K562 (cell line): ENCODE results near the gene SLFNL1. TPM values are rescaled to one million over a fixed set of nuclear protein-coding genes. Genes with fewer than 3 reads are reported as not detected.
A peak's percentile ranks its signal among the peaks of the same experiment; 100 is the strongest.

ENCODE experiments used
- ATAC-seq: fragments of 200-7000 bp; cut with Tn5 transposase; 3 replicates; pipeline ENCODE4 v1.9.1; 2020; ENCODE audit warnings: moderate library complexity
- BruUV-seq: library from RNA; stranded (reverse); fragments of 400-500 nt; replicated peaks from 2 replicates; lab custom pipeline; 2021; lab: Mats Ljungman, UMichigan
- CTCF ChIA-PET: fragments of 300-600 bp; formaldehyde crosslinking; extraction: SDS; loops from one replicate; lab custom pipeline; 2021; ENCODE audit warnings: low intra/inter-chr PET ratio; lab: Yijun Ruan, JAX
- POLR2A ChIA-PET: fragments of 300-600, 350-650 bp; sonication (Branson Sonifier 250); formaldehyde crosslinking; extraction: SDS; loops from one replicate; lab custom pipeline; 2021; ENCODE audit warnings: antibody characterized with exemption, inconsistent platforms; lab: Yijun Ruan, JAX
- DNase-seq, 4 experiments: peaks; one replicate each; pipeline versions ENCODE4 v3.0.0 to v3.0.0-alpha.2; 2011 to 2018; ENCODE audit warnings: low spot score in 3 of 4, mixed read lengths in 3 of 4; ENCODE audit errors: extremely low read depth in 1 of 4
- FAIRE-seq: peaks from 2 replicates; lab custom pipeline; 2011; peaks lifted over from hg19 to GRCh38; lab: Jason Lieb, UNC
- H2AFZ ChIP-seq: 2 replicates; pipeline ENCODE4 v1.6.0; 2011; ENCODE audit warnings: low read depth, low read length, control low read depth, inconsistent platforms
- H3K27ac ChIP-seq: fragments of 200-600 bp; 3 replicates; pipeline ENCODE4 v1.8.0; 2011; ENCODE audit warnings: low read depth, mild to moderate bottlenecking, control low read depth, inconsistent platforms, low read length, moderate library complexity, mixed read lengths; ENCODE audit errors: extremely low read depth
- H3K27me3 ChIP-seq, 2 experiments: fragments of 300-600 bp in 1 of 2; 2 replicates in 1 of 2; 3 replicates in 1 of 2; pipeline versions ENCODE4 v1.6.0 to v1.8.0; 2011; ENCODE audit warnings: inconsistent platforms in 2 of 2, low read length in 2 of 2, mild to moderate bottlenecking in 1 of 2, mixed read lengths in 1 of 2, moderate library complexity in 1 of 2; ENCODE audit not compliant: control insufficient read depth in 2 of 2, insufficient read depth in 2 of 2
- H3K36me3 ChIP-seq: fragments of 300-600 bp; 3 replicates; pipeline ENCODE4 v1.8.0; 2011; ENCODE audit warnings: mild to moderate bottlenecking, low read length, inconsistent platforms; ENCODE audit not compliant: control insufficient read depth, insufficient read depth
- H3K4me1 ChIP-seq, 2 experiments: fragments of 200-600 bp in 1 of 2; replicated peaks in 1 of 2; 2 replicates in 1 of 2; 3 replicates in 1 of 2; pipeline versions ENCODE4 v1.5.1 to v1.8.0; 2011; ENCODE audit warnings: inconsistent platforms in 2 of 2, low read length in 2 of 2, mild to moderate bottlenecking in 1 of 2, mixed read lengths in 1 of 2, moderate library complexity in 1 of 2; ENCODE audit not compliant: control insufficient read depth in 2 of 2, insufficient read depth in 2 of 2
- H3K4me2 ChIP-seq: 2 replicates; pipeline ENCODE4 v1.6.1; 2011; ENCODE audit warnings: low read length, control low read depth, inconsistent platforms, mixed read lengths; ENCODE audit not compliant: insufficient read depth
- H3K4me3 ChIP-seq: fragments of 200-600 bp; sonication (generic), shearing (Covaris generic); 2 replicates; pipeline ENCODE4 v1.5.1; 2016; ENCODE audit warnings: control low read depth, inconsistent platforms
- H3K79me2 ChIP-seq: fragments of 200-600 bp; 3 replicates; pipeline ENCODE4 v1.8.0; 2011; ENCODE audit warnings: low read length, inconsistent platforms; ENCODE audit not compliant: control insufficient read depth, insufficient read depth
- H3K9ac ChIP-seq, 2 experiments: 2 replicates each; pipeline versions ENCODE4 v1.6.0 to v1.6.1; 2011; ENCODE audit warnings: low read depth in 2 of 2, low read length in 2 of 2, control low read depth in 1 of 2, inconsistent platforms in 1 of 2, mild to moderate bottlenecking in 1 of 2, mixed read lengths in 1 of 2; ENCODE audit not compliant: insufficient read depth in 1 of 2
- H3K9me1 ChIP-seq: one replicate; pipeline ENCODE4 v1.6.0; 2011; ENCODE audit warnings: inconsistent platforms, mild to moderate bottlenecking, low read length, moderate library complexity; ENCODE audit not compliant: control insufficient read depth, insufficient read depth
- H3K9me3 ChIP-seq: replicated peaks from 2 replicates; pipeline ENCODE4 v1.5.1; 2011; ENCODE audit warnings: low read depth, low read length, inconsistent platforms; ENCODE audit not compliant: control insufficient read depth, insufficient read depth
- H4K20me1 ChIP-seq: replicated peaks from 2 replicates; pipeline ENCODE4 v1.6.1; 2011; ENCODE audit warnings: low read length, inconsistent platforms, mixed read lengths; ENCODE audit not compliant: control insufficient read depth, insufficient read depth
- CBX8 ChIP-seq: fragments of 200-600 bp; sonication (generic); IDR thresholded peaks from 2 replicates; pipeline ENCODE4 v1.6.1; 2012; ENCODE audit warnings: borderline replicate concordance, mixed run types, low read depth, mild to moderate bottlenecking, moderate library complexity, mixed read lengths, low read length, control low read depth, inconsistent platforms; ENCODE audit not compliant: poor library complexity, severe bottlenecking; ENCODE audit errors: extremely low read depth
- EWSR1 ChIP-seq: fragments of 450-650 bp; IDR thresholded peaks from 2 replicates; pipeline ENCODE4 v1.6.1; 2018; ENCODE audit warnings: borderline replicate concordance, mild to moderate bottlenecking, low read depth, moderate library complexity; ENCODE audit not compliant: partially characterized antibody
- FOXK2 ChIP-seq, 2 experiments: fragments of 450-650 bp; IDR thresholded peaks in 1 of 2; conservative IDR thresholded peaks in 1 of 2; 2 replicates each; pipeline ENCODE4 v1.6.1; 2016; ENCODE audit warnings: low read depth in 2 of 2, mild to moderate bottlenecking in 1 of 2
- FOXP1 ChIP-seq: sonication (generic); formaldehyde crosslinking; IDR thresholded peaks from 2 replicates; pipeline ENCODE4 v1.8.0; 2022; ENCODE audit warnings: mild to moderate bottlenecking, missing genetic modification reagents
- POLR2A ChIP-seq: fragments of 450-650 bp; conservative IDR thresholded peaks from 2 replicates; pipeline ENCODE4 v1.6.1; 2016
- POLR2AphosphoS5 ChIP-seq: IDR thresholded peaks from 2 replicates; pipeline ENCODE4 v1.6.1; 2011; ENCODE audit warnings: mild to moderate bottlenecking, low read depth, low read length, moderate library complexity; ENCODE audit not compliant: control insufficient read depth, insufficient read depth
- SIN3A ChIP-seq, 2 experiments: fragments of 150-350 bp in 1 of 2; IDR thresholded peaks; 2 replicates each; pipeline ENCODE4 v1.6.1; 2011 to 2016; ENCODE audit warnings: borderline replicate concordance in 2 of 2, low read depth in 2 of 2, low read length in 2 of 2, mild to moderate bottlenecking in 2 of 2, moderate library complexity in 2 of 2; ENCODE audit not compliant: control insufficient read depth in 1 of 2
- ZNF274 ChIP-seq: IDR thresholded peaks from 2 replicates; pipeline ENCODE4 v1.6.1; 2011; ENCODE audit warnings: low read depth, mild to moderate bottlenecking, low read length, moderate library complexity, borderline replicate concordance
- ZNF518B ChIP-seq: fragments of 250-450 bp; sonication (Bioruptor Pico); IDR thresholded peaks from 2 replicates; pipeline ENCODE4 v1.5.0; 2021; ENCODE audit warnings: mild to moderate bottlenecking, moderate library complexity
- ZNF551 ChIP-seq: fragments of 250-450 bp; sonication (Bioruptor Pico); IDR thresholded peaks from 2 replicates; pipeline ENCODE4 v1.5.0; 2021; ENCODE audit warnings: mild to moderate bottlenecking, moderate library complexity
- WGBS: fragments of 100-300 bp; shearing (Covaris generic); methylation state at CpG from one replicate; pipeline ENCODE4 v1.1.6; 2016; ENCODE audit warnings: low coverage, mixed read lengths; ENCODE audit not compliant: insufficient coverage; ENCODE audit errors: missing lambda C conversion rate; 5-methylcytosine and 5-hydroxymethylcytosine counted together
- in situ Hi-C: fragments of 300-500 bp; cut with MboI; formaldehyde crosslinking; loops from 4 replicates; pipeline ENCODE4 v1.15.0; 2018; ENCODE audit warnings: inconsistent platforms, mixed read lengths
- intact Hi-C: fragments of 100-400 bp; cut with micrococcal nuclease; formaldehyde crosslinking; loops from 2 replicates; pipeline ENCODE4 v1.14.2; 2022
- polyA plus RNA-seq, 8 experiments: library from polyadenylated mRNA; depleted of rRNA in 4 of 8; stranded (reverse) in 5 of 8; unstranded in 3 of 8; fragments of >200 nt; fragmentation: Nextera tagmentation in 2 of 8; fragmentation: Illumina TruSeq in 1 of 8; extraction: Ambion mirVana in 2 of 8; extraction: Trizol in 1 of 8; gene quantifications; 2 replicates each; pipeline versions ENCODE4 v1.2.1 to v1.2.3, GENCODE V29; 2011 to 2014; ENCODE audit warnings: inconsistent platforms in 1 of 8, missing spikeins in 1 of 8
- total RNA-seq, 7 experiments: library from RNA; depleted of rRNA in 6 of 7; stranded (reverse); fragments of >200 nt in 6 of 7; fragmentation: Illumina TruSeq in 2 of 7; extraction: Trizol in 2 of 7; gene quantifications; 2 replicates each; pipeline versions ENCODE4 v1.2.1 to v1.2.3, GENCODE V29; 2011 to 2021; ENCODE audit warnings: low replicate concordance in 1 of 7

The SLFNL1 gene
- total and polyA plus RNA-seq, 9 of the 15 experiments (the other 6 are each of a cell fraction or from before 2014, with no cell fraction given) = 0.05 to 0.14 (median 0.06) TPM; not detected in 5

- 83% methylated on average over 10 of the region's 10 CpGs for WGBS
- POLR2A ChIA-PET = no interaction called here
- ATAC-seq (no peak), FAIRE-seq (no peak), DNase-seq (no peak)
- BruUV-seq = no TSS peak
- in situ Hi-C loops = no loop called here
- H3K4me2 ChIP-seq = no peak overlapping the region
- no peak overlapping the region; the same call in 2 of the 3 replicates for H3K27ac ChIP-seq
- 0 out of 4 replicates have a peak overlapping the region, but pooled peaks of 1 of the 2 experiments have one; percentile 31 for H3K9ac ChIP-seq
- CTCF ChIA-PET = no interaction called here
- H3K4me1 ChIP-seq = peaks cover 0 to 16% of the 10 kb centered on the region in 2 experiments; a peak in 4 of 5 replicates
- H3K9me1 ChIP-seq = no peaks in the 10 kb centered on the region
- no peak overlapping the region for H2AFZ ChIP-seq
- intact Hi-C loops = loop anchor here (10.0 kb wide), 1 partner anchor 198 kb away; the partner anchor contains the start of gene SCMH1
- peaks cover 52% of the 10 kb centered on the region for H3K36me3 ChIP-seq
- H4K20me1 ChIP-seq = no peaks in the 10 kb centered on the region
- no peak for TF ChIP-seq FOXK2 (conservative IDR thresholded peaks at IDR 0.05 in 1 of 2, IDR thresholded peaks at IDR 0.05 in 1 of 2; ENCODE audit: low read depth in 2 of 2)
- H3K4me3 ChIP-seq = no peak overlapping the region
- H3K27me3 ChIP-seq = no peaks in the 10 kb centered on the region
- no peaks in the 10 kb centered on the region for H3K9me3 ChIP-seq
- no peaks in the 10 kb centered on the region for H3K79me2 ChIP-seq
Observed at GRCh38 chr1:41046347-41046775, 24.8 kb upstream of the SLFNL1 start.

GRCh38 chr1:41045740-41046139 lies 24.2 kb upstream of the SLFNL1 start:
- BruUV-seq = no TSS peak
- Histone ChIP-seq H3K27me3 (no peaks in the 10 kb centered on the region), H3K4me2 (no peak overlapping the region), H3K9ac (no peak overlapping the region), H3K9me3 (no peaks in the 10 kb centered on the region), H2AFZ (no peak overlapping the region), H3K27ac (no peak overlapping the region), H3K9me1 (no peaks in the 10 kb centered on the region), H3K36me3 (peaks cover 54% of the 10 kb centered on the region), H3K4me1 (peaks cover 0 to 16% of the 10 kb centered on the region in 2 experiments; a peak in 4 of 5 replicates), H3K79me2 (no peaks in the 10 kb centered on the region)
- in situ Hi-C loops = no loop called here
- ATAC-seq = no peak
- WGBS = 62% methylated on average over 5 of the region's 5 CpGs
- DNase-seq = no peak
- FAIRE-seq = no peak
- CTCF ChIA-PET = no interaction called here
- TF ChIP-seq FOXP1 (no peak), SIN3A (IDR thresholded peaks at IDR 0.05; ENCODE audit: borderline replicate concordance in 2 of 2, control insufficient read depth in 1 of 2, low read depth in 2 of 2, low read length in 2 of 2) (no peak), ZNF518B (CRISPR knock-in tag) (no peak), POLR2AphosphoS5 (no peak), ZNF551 (CRISPR knock-in tag) (no peak), POLR2A (no peak), EWSR1 (no peak), CBX8 (no peak), ZNF274 (no peak)
- TF ChIP-seq, all 486 proteins: peak for 0
- Histone ChIP-seq H3K4me3 (no peak overlapping the region), H4K20me1 (no peaks in the 10 kb centered on the region)
- intact Hi-C loops = loop anchor here (10.0 kb wide), 1 partner anchor 199 kb away; the partner anchor contains the start of gene SCMH1
- POLR2A ChIA-PET = no interaction called here
